Progenitor cell of endocrine pancreas (in vitro differentiated cells): ENCODE measurements around the gene PNRC1. TPM values are rescaled to one million over a fixed set of nuclear protein-coding genes. Genes with fewer than 3 reads are reported as not detected.

Experiments used
- DNase-seq: peaks from one replicate; pipeline ENCODE4 v3.0.0; 2021; ENCODE audit warnings: low spot score; ENCODE audit not compliant: unreplicated experiment
- H3K27ac Mint-ChIP-seq: 2 replicates; pipeline ENCODE4 v1.8.0; 2021; ENCODE audit warnings: mild to moderate bottlenecking, moderate library complexity, mixed read lengths
- H3K27me3 Mint-ChIP-seq: 2 replicates; pipeline ENCODE4 v1.8.0; 2021; ENCODE audit warnings: mixed read lengths
- H3K36me3 Mint-ChIP-seq: 2 replicates; pipeline ENCODE4 v1.8.0; 2022; ENCODE audit warnings: mixed read lengths; ENCODE audit not compliant: insufficient read depth
- H3K4me1 Mint-ChIP-seq: 2 replicates; pipeline ENCODE4 v1.8.0; 2021; ENCODE audit warnings: low read depth, mixed read lengths
- H3K4me3 Mint-ChIP-seq: 2 replicates; pipeline ENCODE4 v1.8.0; 2021; ENCODE audit warnings: low read depth, mild to moderate bottlenecking, moderate library complexity, mixed read lengths
- H3K9me3 Mint-ChIP-seq: 2 replicates; pipeline ENCODE4 v1.8.0; 2021; ENCODE audit warnings: low read depth, mixed read lengths
- total RNA-seq: library from RNA; stranded (reverse); gene quantifications from 2 replicates; pipeline ENCODE4 v1.2.1, GENCODE V29; 2021
- TF ChIP-seq, protein P1 (sequence below): fragments of 200-600 bp; sonication (generic); IDR thresholded peaks from one replicate; pipeline ENCODE4 v1.5.0; 2021; ENCODE audit warnings: antibody characterized with exemption, mild to moderate bottlenecking; ENCODE audit not compliant: unreplicated experiment

Gene PNRC1
- total RNA-seq, 1 donor from 2014 or later, result 212 TPM

- DNase-seq, result no peak
- Mint-ChIP-seq H3K27ac (no peak overlapping the region), H3K4me1 (peaks cover 9% of the 10 kb centered on the region), H3K4me3 (no peak overlapping the region), H3K36me3 (no peaks in the 10 kb centered on the region), H3K27me3 (no peaks in the 10 kb centered on the region), H3K9me3 (no peaks in the 10 kb centered on the region)
- TF ChIP-seq, protein P1, sequence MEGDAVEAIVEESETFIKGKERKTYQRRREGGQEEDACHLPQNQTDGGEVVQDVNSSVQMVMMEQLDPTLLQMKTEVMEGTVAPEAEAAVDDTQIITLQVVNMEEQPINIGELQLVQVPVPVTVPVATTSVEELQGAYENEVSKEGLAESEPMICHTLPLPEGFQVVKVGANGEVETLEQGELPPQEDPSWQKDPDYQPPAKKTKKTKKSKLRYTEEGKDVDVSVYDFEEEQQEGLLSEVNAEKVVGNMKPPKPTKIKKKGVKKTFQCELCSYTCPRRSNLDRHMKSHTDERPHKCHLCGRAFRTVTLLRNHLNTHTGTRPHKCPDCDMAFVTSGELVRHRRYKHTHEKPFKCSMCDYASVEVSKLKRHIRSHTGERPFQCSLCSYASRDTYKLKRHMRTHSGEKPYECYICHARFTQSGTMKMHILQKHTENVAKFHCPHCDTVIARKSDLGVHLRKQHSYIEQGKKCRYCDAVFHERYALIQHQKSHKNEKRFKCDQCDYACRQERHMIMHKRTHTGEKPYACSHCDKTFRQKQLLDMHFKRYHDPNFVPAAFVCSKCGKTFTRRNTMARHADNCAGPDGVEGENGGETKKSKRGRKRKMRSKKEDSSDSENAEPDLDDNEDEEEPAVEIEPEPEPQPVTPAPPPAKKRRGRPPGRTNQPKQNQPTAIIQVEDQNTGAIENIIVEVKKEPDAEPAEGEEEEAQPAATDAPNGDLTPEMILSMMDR, result no peak
Measured at GRCh38 chr6:89050155-89050554, 30.4 kb upstream of the PNRC1 start.

GRCh38 chr6:89050697-89051096 is 29.9 kb upstream of the PNRC1 start:
- Mint-ChIP-seq H3K27ac (no peak overlapping the region), H3K27me3 (no peaks in the 10 kb centered on the region), H3K4me3 (no peak overlapping the region), H3K4me1 (peaks cover 9% of the 10 kb centered on the region), H3K36me3 (no peaks in the 10 kb centered on the region), H3K9me3 (no peaks in the 10 kb centered on the region)
- TF ChIP-seq, protein P1, result no peak
- no peak for DNase-seq

DNA sequence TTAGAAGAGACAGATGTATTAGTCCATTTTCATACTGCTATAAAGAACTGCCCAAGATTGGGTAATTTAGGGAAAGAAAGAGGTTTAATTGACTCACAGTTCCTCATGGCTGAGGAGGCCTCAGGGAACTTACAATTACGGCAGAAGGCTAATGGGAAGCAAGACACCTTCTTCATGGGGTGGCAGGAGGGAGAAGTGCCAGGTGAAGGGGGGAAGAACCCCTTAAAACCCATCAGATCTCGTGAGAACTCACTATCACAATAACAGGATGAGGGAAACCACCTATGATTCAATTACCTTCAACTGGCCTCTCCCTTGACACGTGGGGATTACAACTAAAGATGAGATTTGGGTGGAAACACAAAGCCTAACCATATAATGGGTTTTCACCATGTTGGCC is 28.9 kb upstream of the PNRC1 start:
- no peak overlapping the region for H3K27ac Mint-ChIP-seq
- H3K27me3 Mint-ChIP-seq, result no peaks in the 10 kb centered on the region
- no peaks in the 10 kb centered on the region for H3K36me3 Mint-ChIP-seq
- DNase-seq, result no peak
- peaks cover 9% of the 10 kb centered on the region for H3K4me1 Mint-ChIP-seq
- TF ChIP-seq, protein P1, result no peak
- no peak overlapping the region for H3K4me3 Mint-ChIP-seq
- no peaks in the 10 kb centered on the region for H3K9me3 Mint-ChIP-seq

- Mint-ChIP-seq H3K9me3 (no peaks in the 10 kb centered on the region), H3K36me3 (no peaks in the 10 kb centered on the region), H3K27me3 (no peaks in the 10 kb centered on the region), H3K4me1 (no peaks in the 10 kb centered on the region), H3K4me3 (no peak overlapping the region), H3K27ac (no peak overlapping the region)
- TF ChIP-seq, protein P1, result no peak
- DNase-seq, result no peak
Measured at GRCh38 chr6:89054208-89054607, 26.3 kb upstream of the PNRC1 start.

DNA sequence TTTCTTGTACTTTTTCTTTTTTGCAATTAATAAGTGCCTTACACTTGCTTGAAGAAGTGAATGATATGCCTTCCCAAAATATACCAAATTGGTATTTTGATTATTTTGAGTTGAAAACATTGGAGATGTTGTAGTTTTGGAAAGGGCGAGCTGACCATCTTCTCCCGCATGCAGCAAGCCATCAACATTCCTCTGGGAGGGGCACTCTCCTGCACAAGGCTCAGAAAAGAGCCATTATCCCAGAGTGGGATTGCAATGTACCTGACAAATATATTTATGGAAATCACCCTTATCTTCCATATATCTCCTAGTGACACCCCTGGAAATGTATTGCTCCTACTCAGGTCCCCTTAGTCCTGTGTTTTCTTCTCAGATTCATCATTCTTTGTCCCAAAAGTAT is 22.8 kb upstream of the PNRC1 start:
- Mint-ChIP-seq H3K27me3 (no peaks in the 10 kb centered on the region), H3K9me3 (no peaks in the 10 kb centered on the region), H3K4me1 (no peaks in the 10 kb centered on the region), H3K27ac (no peak overlapping the region), H3K36me3 (no peaks in the 10 kb centered on the region), H3K4me3 (no peak overlapping the region)
- DNase-seq, result no peak
- TF ChIP-seq, protein P1, result no peak

DNA sequence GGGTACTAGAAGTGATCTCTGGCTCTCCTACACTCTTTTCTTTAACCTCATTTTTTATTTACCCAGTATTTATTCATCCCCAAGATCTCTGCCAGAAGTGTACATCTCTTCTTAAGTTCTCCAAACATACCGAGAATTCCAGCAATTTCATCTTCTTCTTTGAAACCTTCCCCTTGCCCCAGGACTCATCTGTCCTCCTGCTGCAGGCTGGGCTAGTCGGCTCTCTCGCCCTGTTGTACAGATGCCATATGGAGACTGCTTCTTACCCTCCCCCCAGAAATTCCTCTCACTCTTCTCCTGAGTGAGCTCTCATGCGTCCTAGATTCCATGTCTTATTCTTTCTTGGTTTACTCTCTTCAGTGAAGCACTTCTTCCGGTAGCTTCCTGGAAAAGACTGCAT is 21.9 kb upstream of the PNRC1 start:
- DNase-seq, result no peak

More for the DNA sequence above, 21.9 kb upstream of the PNRC1 start:
- Mint-ChIP-seq H3K36me3 (no peaks in the 10 kb centered on the region), H3K4me3 (no peak overlapping the region), H3K27ac (no peak overlapping the region), H3K9me3 (no peaks in the 10 kb centered on the region), H3K4me1 (no peaks in the 10 kb centered on the region), H3K27me3 (no peaks in the 10 kb centered on the region)
- TF ChIP-seq, protein P1, result no peak
